ENCODE measurements around the gene LGMN. TPM values are rescaled to one million over a fixed set of nuclear protein-coding genes. Genes with fewer than 3 reads are reported as not detected.

LGMN gene
- total and polyA plus RNA-seq, 9 of the 15 experiments (the other 6 are each of a cell fraction or from before 2014, with no cell fraction given), result 0.05 to 1.4 (median 0.43) TPM; not detected in 2

DNA sequence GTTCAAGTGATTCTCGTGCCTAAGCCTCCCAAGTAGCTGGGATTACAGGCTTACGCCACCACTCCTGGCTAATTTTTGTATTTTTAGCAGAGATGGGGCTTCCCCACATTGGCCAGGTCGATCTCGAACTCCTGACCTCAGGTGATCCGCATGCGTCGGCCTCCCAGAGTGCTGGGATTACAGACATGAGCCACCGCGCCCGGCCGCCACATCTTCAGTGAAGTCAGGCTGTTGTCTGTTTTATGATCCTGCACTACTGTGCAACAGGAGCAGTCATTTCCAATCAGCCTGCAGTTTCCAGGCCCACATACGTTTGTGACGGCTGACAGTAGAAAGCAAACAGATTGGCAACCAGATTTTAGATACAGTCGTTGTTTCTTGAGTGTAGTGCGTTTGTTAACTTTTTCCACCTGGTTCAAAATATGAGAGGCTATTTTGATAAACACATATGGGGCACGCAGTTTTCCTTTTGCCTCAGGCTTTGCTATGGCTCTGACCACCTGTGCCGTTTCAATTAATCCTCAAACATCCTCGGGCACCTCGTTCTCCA lies 74.8 kb downstream of the LGMN start:
- 5% methylated on average over 19 of the region's 19 CpGs for WGBS (ENCODE audit: insufficient coverage, low coverage, missing lambda C conversion rate)
- CTCF ChIA-PET (ENCODE audit: low intra/inter-chr PET ratio), result no interaction called here
- Histone ChIP-seq H3K27me3 (ENCODE audit: control insufficient read depth in 2 of 2, insufficient read depth in 2 of 2, low read length in 2 of 2) (peaks cover 0 to 12% of the 10 kb centered on the region in 2 experiments; a peak in 1 of 5 replicates), H3K9me3 (replicated peaks; ENCODE audit: control insufficient read depth, insufficient read depth, low read depth, low read length) (no peaks in the 10 kb centered on the region), H3K4me1 (replicated peaks in 1 of 2; ENCODE audit: control insufficient read depth in 2 of 2, insufficient read depth in 2 of 2, low read length in 2 of 2) (no peaks in the 10 kb centered on the region; a peak in 1 of 5 replicates), H3K9me1 (ENCODE audit: control insufficient read depth, insufficient read depth, low read length) (no peaks in the 10 kb centered on the region), H3K9ac (ENCODE audit: insufficient read depth in 1 of 2, low read depth in 2 of 2, low read length in 2 of 2) (no peak overlapping the region), H3K4me3 (no peak overlapping the region), H2AFZ (ENCODE audit: low read depth, low read length) (no peak overlapping the region), H3K4me2 (ENCODE audit: insufficient read depth, low read length) (no peak overlapping the region), H3K27ac (ENCODE audit: extremely low read depth, low read depth, low read length) (no peak overlapping the region), H3K79me2 (ENCODE audit: control insufficient read depth, insufficient read depth, low read length) (no peaks in the 10 kb centered on the region), H4K20me1 (replicated peaks; ENCODE audit: control insufficient read depth, insufficient read depth, low read length) (no peaks in the 10 kb centered on the region), H3K36me3 (ENCODE audit: control insufficient read depth, insufficient read depth, low read length) (no peaks in the 10 kb centered on the region)
- TF ChIP-seq SRSF7 (optimal IDR thresholded peaks at IDR 0.05; ENCODE audit: low read depth, low read length) (no peak), ZKSCAN3 (CRISPR knock-in tag; IDR thresholded peaks at IDR 0.05) (no peak), HMGN3 (IDR thresholded peaks at IDR 0.05; ENCODE audit: borderline replicate concordance, extremely low read depth, insufficient read length, low read depth, low read length) (no peak), HDAC2 (IDR thresholded peaks at IDR 0.05) (no peak), ELF2 (CRISPR knock-in tag; IDR thresholded peaks at IDR 0.05) (no peak), IRF1 (CRISPR knock-in tag; IDR thresholded peaks at IDR 0.05; ENCODE audit: borderline replicate concordance) (no peak), YY1 (IDR thresholded peaks at IDR 0.05; ENCODE audit: borderline replicate concordance in 1 of 3, control insufficient read depth in 1 of 3, extremely low read depth in 1 of 3, insufficient read depth in 3 of 3, insufficient read length in 1 of 3, insufficient replicate concordance in 2 of 3, low read depth in 1 of 3, low read length in 2 of 3) (no peak), ZNF280B (CRISPR knock-in tag; IDR thresholded peaks at IDR 0.05) (no peak), FOXP1 (CRISPR knock-in tag; IDR thresholded peaks at IDR 0.05) (no peak), SMAD3 (CRISPR knock-in tag; conservative IDR thresholded peaks at IDR 0.05) (no peak)
- TF ChIP-seq, protein P1, sequence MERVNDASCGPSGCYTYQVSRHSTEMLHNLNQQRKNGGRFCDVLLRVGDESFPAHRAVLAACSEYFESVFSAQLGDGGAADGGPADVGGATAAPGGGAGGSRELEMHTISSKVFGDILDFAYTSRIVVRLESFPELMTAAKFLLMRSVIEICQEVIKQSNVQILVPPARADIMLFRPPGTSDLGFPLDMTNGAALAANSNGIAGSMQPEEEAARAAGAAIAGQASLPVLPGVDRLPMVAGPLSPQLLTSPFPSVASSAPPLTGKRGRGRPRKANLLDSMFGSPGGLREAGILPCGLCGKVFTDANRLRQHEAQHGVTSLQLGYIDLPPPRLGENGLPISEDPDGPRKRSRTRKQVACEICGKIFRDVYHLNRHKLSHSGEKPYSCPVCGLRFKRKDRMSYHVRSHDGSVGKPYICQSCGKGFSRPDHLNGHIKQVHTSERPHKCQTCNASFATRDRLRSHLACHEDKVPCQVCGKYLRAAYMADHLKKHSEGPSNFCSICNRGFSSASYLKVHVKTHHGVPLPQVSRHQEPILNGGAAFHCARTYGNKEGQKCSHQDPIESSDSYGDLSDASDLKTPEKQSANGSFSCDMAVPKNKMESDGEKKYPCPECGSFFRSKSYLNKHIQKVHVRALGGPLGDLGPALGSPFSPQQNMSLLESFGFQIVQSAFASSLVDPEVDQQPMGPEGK (CRISPR knock-in tag; IDR thresholded peaks at IDR 0.05; ENCODE audit: borderline replicate concordance), result no peak
- BruUV-seq (replicated peaks), result no TSS peak
- FAIRE-seq (no peak), DNase-seq (ENCODE audit: extremely low read depth in 1 of 4, low spot score in 3 of 4) (no peak), ATAC-seq (no peak)
- in situ Hi-C loops (cut with MboI), result no loop called here
- POLR2A ChIA-PET, result interaction anchor here (0.6 to 0.8 kb wide), 2 partner anchors 45 to 462 kb away, joined by 3 read pairs; no protein-coding TSS in a partner anchor
- intact Hi-C loops (cut with micrococcal nuclease), result no loop called here
